ENCODE results near the gene SAP30L.

SAP30L gene

GRCh38 chr5:154482528-154483449 lies 37.0 kb downstream of the SAP30L start:
- DNase-seq, result no peak

- DNase-seq, result no peak
These were observed 38.0 kb downstream of the SAP30L start for GRCh38 chr5:154483654-154484392.

DNA sequence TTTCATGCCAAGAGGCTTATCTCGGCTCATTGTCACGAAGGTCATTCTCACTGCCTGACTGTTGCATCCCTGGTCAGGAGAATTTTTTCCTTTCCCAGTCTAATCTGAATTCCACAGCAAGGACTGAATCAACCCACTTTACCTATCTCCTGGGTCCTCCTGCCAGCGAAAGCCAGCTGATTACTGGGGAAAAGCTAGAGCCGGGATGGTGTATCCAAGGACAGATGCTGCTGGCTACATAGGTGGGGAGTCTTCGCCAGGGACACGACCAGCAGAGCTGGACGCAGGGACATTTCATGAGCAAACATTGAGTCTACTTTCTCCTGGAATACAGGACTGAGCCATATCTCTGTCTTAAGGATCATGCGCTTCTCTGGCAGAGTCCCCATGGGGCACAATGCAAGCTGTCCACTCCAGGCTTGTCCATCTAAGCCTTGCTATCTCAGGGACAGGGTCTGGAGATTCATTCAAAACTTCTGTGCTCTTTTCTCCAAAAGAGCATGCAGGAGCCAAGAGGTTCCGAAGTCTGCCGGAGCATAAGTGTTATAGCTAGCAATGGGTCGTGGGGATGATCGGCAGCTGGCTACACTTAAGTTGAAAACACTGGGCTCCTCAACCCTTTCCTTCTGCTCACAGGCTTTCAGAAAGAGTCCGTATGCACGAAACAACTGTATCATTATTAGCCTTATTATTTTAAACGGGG lies 38.7 kb downstream of the SAP30L start:
- no peak for DNase-seq

- DNase-seq, result no peak
These were observed 39.3 kb downstream of the SAP30L start for GRCh38 chr5:154485096-154485491.

DNA sequence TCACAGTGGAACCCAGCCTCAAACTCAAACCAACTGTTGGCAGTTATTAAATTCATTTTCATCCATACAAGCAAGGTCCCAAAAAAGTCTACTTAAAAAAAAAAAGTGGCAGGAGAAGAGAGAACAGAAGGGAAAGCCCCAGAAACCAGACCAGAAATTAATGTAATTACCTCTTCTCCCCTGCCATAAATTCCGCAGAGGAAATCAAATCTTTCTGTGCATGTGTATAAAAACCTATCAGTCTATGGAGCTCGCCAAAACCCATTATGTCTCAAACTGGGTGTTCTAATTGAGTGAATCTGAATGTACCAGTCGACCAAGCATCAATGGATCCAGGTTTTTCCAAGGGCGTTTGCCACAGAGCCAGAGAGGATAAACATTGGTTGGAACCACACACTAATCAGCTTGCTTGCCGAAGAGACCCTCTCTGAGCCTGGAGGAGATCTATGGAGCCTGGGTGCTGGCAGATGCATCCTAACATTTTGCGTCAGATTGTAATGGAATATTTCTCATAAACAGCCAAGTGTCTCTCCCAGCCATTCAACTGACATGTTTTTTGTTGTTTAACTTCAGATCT lies 40.1 kb downstream of the SAP30L start:
- no peak for DNase-seq

DNA sequence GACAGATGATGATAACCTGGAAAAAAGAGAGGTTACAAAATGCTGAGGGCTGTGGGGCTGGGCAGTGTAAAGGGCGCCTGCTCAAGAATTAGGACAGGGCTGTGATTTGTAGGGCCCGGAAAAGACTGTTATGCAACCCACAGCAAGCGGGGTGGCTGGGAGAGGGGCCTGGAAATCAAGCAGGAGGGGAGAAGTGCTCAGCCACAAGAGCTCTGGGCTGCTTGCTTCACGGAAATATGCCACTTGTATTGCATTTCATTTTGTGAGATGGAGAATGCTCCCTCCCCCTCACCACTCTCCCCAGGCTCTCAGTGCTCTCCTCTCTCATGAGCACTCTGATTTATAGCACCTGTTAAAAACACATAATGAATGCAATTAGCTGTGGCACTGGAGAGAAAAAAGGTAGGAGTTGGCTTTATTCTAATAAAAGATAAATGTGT lies 40.6 kb downstream of the SAP30L start:
- no peak for DNase-seq

GRCh38 chr5:154487541-154487940 lies 41.7 kb downstream of the SAP30L start:
- DNase-seq, result no peak

GRCh38 chr5:154491941-154492340 lies 46.1 kb downstream of the SAP30L start:
- no peak for DNase-seq

DNA sequence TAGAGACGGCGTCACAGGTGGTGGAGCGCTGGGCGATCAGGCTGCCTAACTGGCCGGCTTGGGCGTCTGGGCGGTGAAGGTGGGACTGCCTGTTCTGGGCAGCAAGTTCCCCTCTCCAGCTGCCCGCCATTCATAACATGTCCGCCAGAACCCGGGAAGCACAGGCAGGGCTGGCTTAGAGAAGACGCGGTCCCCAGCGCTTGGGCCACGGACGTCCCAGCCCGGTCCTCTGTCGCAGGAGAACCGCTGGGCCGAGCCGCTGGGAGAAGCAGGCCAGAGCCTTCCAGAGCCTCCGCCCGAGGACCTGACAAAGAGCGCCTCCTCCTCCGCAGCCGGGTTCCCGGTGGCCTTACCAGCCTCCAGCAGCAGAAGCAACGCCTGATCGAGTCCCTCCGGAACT lies 47.5 kb downstream of the SAP30L start:
- DNase-seq, result no peak

- no peak for DNase-seq
These were observed 48.2 kb downstream of the SAP30L start for GRCh38 chr5:154494036-154494435.

DNA sequence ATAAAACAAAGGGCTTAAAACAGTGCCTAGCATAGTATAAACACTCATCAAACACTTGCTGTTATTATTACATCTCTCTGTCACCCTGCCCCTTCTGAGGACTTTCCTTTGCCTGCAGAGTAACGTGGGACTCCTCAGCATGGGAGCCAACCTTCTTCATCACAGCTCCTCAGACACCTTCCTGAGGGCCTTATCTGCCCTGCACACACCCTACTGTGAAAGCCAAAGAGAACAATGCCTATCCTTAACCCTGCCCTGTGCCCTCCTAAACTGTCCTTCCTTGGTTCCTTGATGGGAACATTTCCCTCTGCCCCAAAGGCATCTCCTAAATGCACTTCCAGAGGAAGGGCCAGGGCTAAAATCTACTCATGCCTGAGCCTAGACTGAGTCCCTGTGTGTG lies 52.8 kb downstream of the SAP30L start:
- no peak for DNase-seq

DNA sequence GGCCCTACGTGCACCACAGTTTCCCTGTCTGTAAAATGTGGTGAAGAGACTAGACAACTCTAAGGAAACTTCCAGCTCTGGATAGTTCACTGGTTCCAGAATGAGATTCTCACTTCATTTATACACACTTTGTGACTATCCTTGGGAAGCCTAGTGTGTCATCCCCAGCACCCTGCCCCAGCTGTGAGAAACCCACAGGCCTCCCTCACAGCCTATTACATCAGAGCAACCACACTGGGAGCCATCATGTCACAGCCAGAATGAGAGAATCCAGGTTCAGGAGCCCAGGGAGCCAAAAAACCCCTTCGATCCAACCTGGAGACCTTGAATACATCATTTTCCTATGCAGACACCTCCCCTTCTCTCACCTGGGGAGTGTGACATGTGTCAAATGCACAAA lies 53.2 kb downstream of the SAP30L start:
- no peak for DNase-seq

GRCh38 chr5:154501566-154501965 lies 55.8 kb downstream of the SAP30L start:
- DNase-seq, result no peak

GRCh38 chr5:154502180-154502579 lies 56.4 kb downstream of the SAP30L start:
- DNase-seq, result no peak

- DNase-seq, result no peak
These were observed 57.9 kb downstream of the SAP30L start for GRCh38 chr5:154503698-154504039.

DNA sequence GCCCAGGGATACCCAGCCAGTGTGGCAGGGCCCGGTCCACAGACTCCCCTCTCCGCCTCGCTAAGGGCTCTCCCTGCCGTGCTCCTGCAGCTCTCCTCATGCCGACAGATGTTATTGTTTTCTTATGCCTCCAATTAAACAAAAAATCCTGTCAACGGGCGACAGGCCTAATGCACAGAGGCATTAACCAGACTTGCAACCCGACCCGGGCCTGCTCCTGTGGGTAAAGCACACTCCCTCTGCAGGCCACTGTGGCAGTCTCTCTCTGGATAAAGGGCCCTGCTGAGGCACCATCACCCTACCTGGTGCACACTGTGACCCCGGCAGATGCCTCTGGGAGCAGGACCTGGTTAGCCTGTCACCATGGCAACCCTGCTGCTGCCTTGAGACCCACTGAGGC lies 59.8 kb downstream of the SAP30L start:
- no peak for DNase-seq

DNA sequence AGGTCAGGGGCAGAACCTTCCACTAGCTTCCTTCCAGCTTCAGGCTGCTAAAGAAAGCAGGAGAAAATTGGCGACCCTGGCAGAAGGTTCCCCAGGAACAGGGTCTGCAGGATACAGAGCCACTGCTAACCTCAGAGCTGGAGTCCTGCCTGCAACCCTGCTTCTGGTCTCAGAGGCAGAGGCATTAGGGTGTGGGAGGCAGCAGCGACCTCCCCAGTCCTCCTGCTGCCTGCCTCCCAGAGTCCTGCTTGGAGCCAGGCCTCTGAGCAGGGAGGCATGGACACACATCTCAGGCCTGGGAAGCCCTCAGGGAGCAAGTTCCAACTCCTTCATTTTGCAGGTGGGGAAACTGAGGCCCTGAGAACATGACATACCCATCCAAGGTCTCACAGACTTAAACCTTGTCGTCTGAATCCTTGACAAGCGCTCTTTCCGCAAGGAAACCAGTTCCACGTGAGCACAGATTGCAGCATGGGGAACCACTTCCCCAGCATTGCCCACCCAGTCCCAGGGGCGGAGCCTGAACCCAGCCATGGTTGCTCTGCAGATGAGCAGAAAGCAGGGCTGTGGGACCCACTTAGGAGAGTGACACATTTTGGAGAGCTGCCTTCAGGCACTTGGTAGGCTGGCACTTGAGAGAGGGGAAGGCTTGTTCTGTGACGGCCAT lies 60.4 kb downstream of the SAP30L start:
- DNase-seq, result no peak

GRCh38 chr5:154506716-154507080 lies 60.9 kb downstream of the SAP30L start:
- DNase-seq, result no peak

DNA sequence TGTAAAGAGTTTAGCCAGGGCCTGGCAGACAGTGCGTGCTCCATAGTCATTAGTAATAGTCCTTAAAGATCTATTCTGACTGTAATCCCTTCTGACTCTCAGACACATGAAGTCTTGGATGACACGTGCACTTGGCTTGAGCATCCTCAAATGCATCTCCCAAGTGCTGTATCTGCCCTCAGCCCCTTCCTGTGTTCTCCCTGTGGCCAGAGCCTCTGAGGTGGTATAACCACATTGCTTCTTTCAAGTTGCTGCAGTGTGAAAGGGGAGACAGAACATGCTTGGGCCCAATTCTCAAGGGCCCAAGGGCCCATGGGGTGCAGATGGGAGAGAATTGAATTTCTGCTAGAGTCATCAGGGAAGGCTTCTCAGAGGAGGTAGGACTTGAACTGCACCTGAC lies 62.3 kb downstream of the SAP30L start:
- DNase-seq, result no peak

DNA sequence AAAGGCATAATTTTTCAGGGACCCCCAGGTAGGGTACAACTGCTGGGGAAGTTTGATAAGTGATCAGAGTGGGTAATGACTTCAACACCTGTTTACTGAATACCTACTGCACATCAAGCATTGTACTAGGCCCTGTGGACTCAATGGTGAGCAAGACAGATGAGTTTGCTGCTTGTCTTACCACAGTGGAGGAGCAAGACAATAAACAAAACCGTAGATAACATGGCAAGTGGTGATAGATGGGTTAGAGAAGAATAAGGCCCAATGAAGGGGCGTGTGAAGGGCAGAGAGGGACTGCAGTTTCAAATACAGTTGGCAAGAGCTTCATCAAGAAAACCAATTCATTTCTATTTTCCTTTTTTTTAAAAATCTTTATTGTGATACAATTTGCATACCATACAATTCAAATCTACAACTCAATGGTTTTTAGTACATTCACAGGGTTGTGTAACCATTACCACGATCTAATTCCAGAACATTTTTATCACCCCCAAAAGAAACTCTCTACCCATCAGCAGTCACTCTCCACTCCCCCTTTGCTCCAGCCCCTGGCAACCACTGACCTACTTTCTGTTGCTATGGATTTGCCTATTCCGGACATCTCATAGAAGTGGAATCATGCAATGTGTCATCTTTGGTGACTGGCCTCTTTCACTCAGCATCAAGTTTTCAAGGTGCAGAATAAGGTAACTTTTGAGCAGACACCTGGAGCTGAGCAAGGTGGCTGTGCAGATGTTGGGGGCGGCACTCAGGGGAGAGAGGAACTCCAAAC lies 64.2 kb downstream of the SAP30L start:
- DNase-seq, result no peak
